Measurements from ENCODE around the gene RNF38.
"Not testable (repeated sequence)": the region's sequence is repeated elsewhere in the genome, so short reads cannot be mapped to it uniquely, and the experiment has no call there.

Gene RNF38

GRCh38 chr9:36399980-36400331, at the start of gene RNF38:
TSS of gene RNF38 (minus strand) at chr9:36400269. CDS start at chr9:36400108, 161 bp downstream.
- peak; percentile 61 for DNase-seq (ENCODE audit: low read depth)

- DNase-seq (ENCODE audit: low read depth), result not testable (repeated sequence)
Observed at GRCh38 chr9:36448555-36448954, 48.5 kb upstream of the RNF38 start.

GRCh38 chr9:36448017-36448416, 47.9 kb upstream of the RNF38 start:
- no peak for DNase-seq (ENCODE audit: low read depth)

GRCh38 chr9:36446678-36447077, 46.6 kb upstream of the RNF38 start:
- DNase-seq (ENCODE audit: low read depth), result not testable (repeated sequence)

GRCh38 chr9:36445800-36446361, 45.8 kb upstream of the RNF38 start:
- DNase-seq (ENCODE audit: low read depth), result no peak

GRCh38 chr9:36444203-36444602, 44.1 kb upstream of the RNF38 start:
- DNase-seq (ENCODE audit: low read depth), result no peak

- DNase-seq (ENCODE audit: low read depth), result no peak
Observed at GRCh38 chr9:36443581-36443980, 43.5 kb upstream of the RNF38 start.

- no peak for DNase-seq (ENCODE audit: low read depth)
Observed at GRCh38 chr9:36442710-36443109, 42.6 kb upstream of the RNF38 start.

GRCh38 chr9:36441966-36442365, 41.9 kb upstream of the RNF38 start:
- no peak for DNase-seq (ENCODE audit: low read depth)

- DNase-seq (ENCODE audit: low read depth), result no peak
Observed at GRCh38 chr9:36438536-36439236, 38.6 kb upstream of the RNF38 start.

GRCh38 chr9:36437790-36438189, 37.7 kb upstream of the RNF38 start:
- DNase-seq (ENCODE audit: low read depth), result no peak

GRCh38 chr9:36436909-36437308, 36.8 kb upstream of the RNF38 start:
- DNase-seq (ENCODE audit: low read depth), result no peak

GRCh38 chr9:36433386-36433785, 33.3 kb upstream of the RNF38 start:
- no peak for DNase-seq (ENCODE audit: low read depth)

- DNase-seq (ENCODE audit: low read depth), result no peak
Observed at GRCh38 chr9:36431078-36431477, 31.0 kb upstream of the RNF38 start.

- no peak for DNase-seq (ENCODE audit: low read depth)
Observed at GRCh38 chr9:36426945-36427344, 26.9 kb upstream of the RNF38 start.

- DNase-seq (ENCODE audit: low read depth), result no peak
Observed at GRCh38 chr9:36426348-36426747, 26.3 kb upstream of the RNF38 start.

GRCh38 chr9:36424289-36425055, 24.4 kb upstream of the RNF38 start:
- no peak for DNase-seq (ENCODE audit: low read depth)

- no peak for DNase-seq (ENCODE audit: low read depth)
Observed at GRCh38 chr9:36423206-36423605, 23.1 kb upstream of the RNF38 start.

- DNase-seq (ENCODE audit: low read depth), result no peak
Observed at GRCh38 chr9:36416890-36417289, 16.8 kb upstream of the RNF38 start.

GRCh38 chr9:36415822-36416525, 15.9 kb upstream of the RNF38 start:
- no peak for DNase-seq (ENCODE audit: low read depth)

GRCh38 chr9:36411410-36411809, 11.3 kb upstream of the RNF38 start:
- not testable (repeated sequence) for DNase-seq (ENCODE audit: low read depth)

GRCh38 chr9:36409076-36409475, 9.0 kb upstream of the RNF38 start:
- DNase-seq (ENCODE audit: low read depth), result not testable (repeated sequence)
